Uterus (tissue), 2 donors: ENCODE data around the gene CMBL.

Source experiments
- CTCF ChIP-seq, 4 experiments: fragments of 200-600 bp in 2 of 4; fragments of 450-650 bp in 2 of 4; sonication (generic) in 2 of 4; IDR thresholded peaks; one replicate each; pipeline ENCODE4 v1.5.1; 2016 to 2019; ENCODE audit warnings: antibody characterized with exemption in 4 of 4, mild to moderate bottlenecking in 2 of 4, moderate library complexity in 1 of 4
- POLR2A ChIP-seq, 2 donors: fragments of 450-650 bp; IDR thresholded peaks; one replicate each; pipeline ENCODE4 v1.6.1; 2016; ENCODE audit warnings: antibody characterized with exemption in 2 of 2, mild to moderate bottlenecking in 1 of 2, moderate library complexity in 1 of 2

GRCh38 chr5:10308844-10309243 is 1.1 kb upstream of the CMBL start:
- TF ChIP-seq CTCF (IDR thresholded peaks at IDR 0.05), result no peak
- no peak for TF ChIP-seq POLR2A (IDR thresholded peaks at IDR 0.05)
